Body of pancreas (tissue), 4 donors: Measurements from ENCODE around the gene KPNA3. TPM values are rescaled to one million over a fixed set of nuclear protein-coding genes. Genes with fewer than 3 reads are reported as not detected.

Experiments
- ATAC-seq: fragments of 150-250 bp; one replicate; pipeline ENCODE4 v1.9.1; 2016
- DNase-seq, 4 donors: peaks; one replicate each; pipeline ENCODE4 v3.0.0-alpha.2; 2019
- H3K27ac ChIP-seq, 4 donors: fragments of 200-600 bp; sonication (generic); 1 replicate in 3 of 4; 2 replicates in 1 of 4; pipeline versions ENCODE4 v1.5.1 to v1.6.1; 2016 to 2019; ENCODE audit warnings: mild to moderate bottlenecking in 1 of 4, mixed read lengths in 1 of 4, moderate library complexity in 1 of 4
- H3K27me3 ChIP-seq, 2 donors: fragments of 200-600 bp; sonication (generic); one replicate each; pipeline ENCODE4 v1.6.0; 2016; ENCODE audit warnings: mild to moderate bottlenecking in 1 of 2
- H3K36me3 ChIP-seq, 2 donors: fragments of 200-600 bp; sonication (generic); replicated peaks in 1 of 2; 2 replicates each; pipeline ENCODE4 v1.5.1; 2016; ENCODE audit warnings: low read depth in 2 of 2; ENCODE audit not compliant: insufficient read depth in 1 of 2
- H3K4me1 ChIP-seq: fragments of 200-600 bp; sonication (generic); one replicate; pipeline ENCODE4 v1.6.0; 2016
- H3K4me3 ChIP-seq, 2 donors: fragments of 200-600 bp; sonication (generic); 1 replicate in 1 of 2; 2 replicates in 1 of 2; pipeline ENCODE4 v1.5.1; 2016 to 2019
- H3K9me3 ChIP-seq, 3 donors: fragments of 200-600 bp; sonication (generic); 1 replicate in 2 of 3; 2 replicates in 1 of 3; pipeline ENCODE4 v1.5.1; 2016
- CTCF ChIP-seq, 7 experiments: fragments of 450-650 bp in 4 of 7; fragments of 200-600 bp in 3 of 7; sonication (generic) in 3 of 7; IDR thresholded peaks; one replicate each; pipeline ENCODE4 v1.5.1; 2016 to 2019; ENCODE audit warnings: antibody characterized with exemption in 7 of 7
- POLR2A ChIP-seq, 3 donors: fragments of 450-650 bp; IDR thresholded peaks; one replicate each; pipeline ENCODE4 v1.6.1; 2016; ENCODE audit warnings: antibody characterized with exemption in 3 of 3, mild to moderate bottlenecking in 2 of 3
- WGBS, 2 donors: methylation state at CpG; one replicate each; pipeline ENCODE4 v1.1.5; 2017; 5-methylcytosine and 5-hydroxymethylcytosine counted together
- intact Hi-C: fragments of 100-400 bp; cut with DNase I; formaldehyde crosslinking; loops from one replicate; pipeline ENCODE4 v1.15.1; 2023
- total RNA-seq, 2 donors: library from RNA; depleted of rRNA; stranded (reverse); fragments of >200 nt; gene quantifications; one replicate each; pipeline ENCODE4 v1.1.0, GENCODE V29; 2016

The KPNA3 gene
- total RNA-seq, 2 donors from 2014 or later, result 6.3 to 10.9 TPM

- Histone ChIP-seq H3K4me1 (no peaks in the 10 kb centered on the region), H3K27ac (no peak overlapping the region), H3K9me3 (no peaks in the 10 kb centered on the region), H3K36me3 (no peaks in the 10 kb centered on the region), H3K4me3 (no peak overlapping the region), H3K27me3 (no peaks in the 10 kb centered on the region)
- DNase-seq, result no peak
- intact Hi-C loops, result no loop called here
- no peak for ATAC-seq
- TF ChIP-seq POLR2A (IDR thresholded peaks at IDR 0.05) (no peak), CTCF (IDR thresholded peaks at IDR 0.05) (no peak)
- 94% methylated on average over 5 of the region's 5 CpGs for whole genome bisulfite sequencing, 2 donors
These were observed 31.9 kb downstream of the KPNA3 start for GRCh38 chr13:49760558-49760957.

GRCh38 chr13:49759503-49759902 is 33.0 kb downstream of the KPNA3 start:
- Histone ChIP-seq H3K27me3 (no peaks in the 10 kb centered on the region), H3K9me3 (no peaks in the 10 kb centered on the region), H3K4me1 (no peaks in the 10 kb centered on the region), H3K27ac (no peak overlapping the region), H3K36me3 (no peaks in the 10 kb centered on the region), H3K4me3 (no peak overlapping the region)
- TF ChIP-seq CTCF (IDR thresholded peaks at IDR 0.05), result no peak
- no peak for ATAC-seq
- no peak for DNase-seq
- intact Hi-C loops, result no loop called here
- WGBS, 2 donors, result 86 to 94% methylated on average over 3 of the region's 3 CpGs

GRCh38 chr13:49756263-49756662 is 36.2 kb downstream of the KPNA3 start:
- intact Hi-C loops, result no loop called here
- Histone ChIP-seq H3K27ac (no peak overlapping the region), H3K4me3 (no peak overlapping the region), H3K27me3 (no peaks in the 10 kb centered on the region), H3K36me3 (no peaks in the 10 kb centered on the region), H3K9me3 (no peaks in the 10 kb centered on the region), H3K4me1 (peaks cover 10% of the 10 kb centered on the region)
- no peak for TF ChIP-seq POLR2A (IDR thresholded peaks at IDR 0.05)
- no peak for TF ChIP-seq CTCF (IDR thresholded peaks at IDR 0.05)
- ATAC-seq (no peak), DNase-seq (no peak)
- 45 to 60% methylated on average over 2 of the region's 2 CpGs for WGBS, 2 donors

GRCh38 chr13:49754146-49754545 is 38.3 kb downstream of the KPNA3 start:
- WGBS, 2 donors, result 56 to 60% methylated on average over 4 of the region's 4 CpGs
- intact Hi-C loops, result no loop called here
- TF ChIP-seq CTCF (IDR thresholded peaks at IDR 0.05) (no peak), POLR2A (IDR thresholded peaks at IDR 0.05) (no peak)

GRCh38 chr13:49749848-49750247 is 42.6 kb downstream of the KPNA3 start:
- H3K27me3 ChIP-seq, result no peaks in the 10 kb centered on the region
- DNase-seq (no peak), ATAC-seq (no peak)
- intact Hi-C loops, result no loop called here
- TF ChIP-seq CTCF (IDR thresholded peaks at IDR 0.05) (no peak), POLR2A (IDR thresholded peaks at IDR 0.05) (no peak)
- H3K36me3 ChIP-seq, result no peaks in the 10 kb centered on the region
- no peaks in the 10 kb centered on the region for H3K9me3 ChIP-seq
- peaks cover 13% of the 10 kb centered on the region for H3K4me1 ChIP-seq
- no peak overlapping the region for H3K4me3 ChIP-seq
- WGBS, 2 donors, result 90 to 91% methylated on average over 2 of the region's 2 CpGs
- H3K27ac ChIP-seq, result no peak overlapping the region

More at GRCh38 chr13:49754146-49754545, 38.3 kb downstream of the KPNA3 start:
- Histone ChIP-seq H3K27me3 (no peaks in the 10 kb centered on the region), H3K4me3 (no peak overlapping the region), H3K9me3 (no peaks in the 10 kb centered on the region), H3K4me1 (peaks cover 10% of the 10 kb centered on the region), H3K27ac (no peak overlapping the region), H3K36me3 (no peaks in the 10 kb centered on the region)
- ATAC-seq (no peak), DNase-seq (no peak)
